Measurements from ENCODE around the gene ACY1.

Gene ACY1

GRCh38 chr3:52004906-52005395 lies 21.6 kb downstream of the ACY1 start:
- no peaks in the 10 kb centered on the region for H3K36me3 ChIP-seq (ENCODE audit: control insufficient read depth in 2 of 2, insufficient read depth in 1 of 2, low read length in 2 of 2)
- TF ChIP-seq ZNF501 (tag by site-specific recombination; IDR thresholded peaks at IDR 0.05) (no peak), ZBTB8A (tag by site-specific recombination; IDR thresholded peaks at IDR 0.05) (no peak), ZNF140 (tag by site-specific recombination; IDR thresholded peaks at IDR 0.05) (no peak)
- no peak overlapping the region for H3K4me3 ChIP-seq (ENCODE audit: low read depth, low read length)
- no peak overlapping the region for H3K27ac ChIP-seq (ENCODE audit: extremely low read depth, low read depth, low read length)
- no peaks in the 10 kb centered on the region for H3K4me1 ChIP-seq (ENCODE audit: control insufficient read depth, insufficient read depth, low read length)
- CTCF ChIA-PET: interaction anchor here (0.6 to 5.8 kb wide), 16 partner anchors 9 to 895 kb away, joined by 3 to 62 read pairs (median 4); partner anchors contain the start of genes DUSP7, PARP3 and RRP9
- POLR2A ChIA-PET: interaction anchor here (0.6 to 1.0 kb wide), 5 partner anchors 9 to 126 kb away, joined by 3 to 7 read pairs (median 4); partner anchors contain the start of genes DUSP7 and RPL29
- H3K9me3 ChIP-seq (ENCODE audit: control insufficient read depth, insufficient read depth, low read depth, low read length): no peaks in the 10 kb centered on the region

GRCh38 chr3:52005571-52005986 lies 22.2 kb downstream of the ACY1 start:
- CTCF ChIA-PET: interaction anchor here (0.6 to 5.8 kb wide), 8 partner anchors 10 to 895 kb away, joined by 3 to 62 read pairs (median 3); partner anchors contain the start of genes PARP3 and RPL29
- POLR2A ChIA-PET: interaction anchor here (0.6 to 1.0 kb wide), 5 partner anchors 10 to 272 kb away, joined by 3 to 7 read pairs (median 4); partner anchors contain the start of genes DUSP7 and RPL29

More at GRCh38 chr3:52005571-52005986, 22.2 kb downstream of the ACY1 start:
- no peak overlapping the region for H3K27ac ChIP-seq (ENCODE audit: extremely low read depth, low read depth, low read length)
- H3K9me3 ChIP-seq (ENCODE audit: control insufficient read depth, insufficient read depth, low read depth, low read length): no peaks in the 10 kb centered on the region
- no peaks in the 10 kb centered on the region for H3K36me3 ChIP-seq (ENCODE audit: control insufficient read depth in 2 of 2, insufficient read depth in 1 of 2, low read length in 2 of 2)
- H3K4me1 ChIP-seq (ENCODE audit: control insufficient read depth, insufficient read depth, low read length): no peaks in the 10 kb centered on the region
- H3K4me3 ChIP-seq (ENCODE audit: low read depth, low read length): peak overlapping the region; percentile 4; the same call in 1 of the 2 replicates
- peak; percentile 50 for TF ChIP-seq ZIC2 (tag by site-specific recombination; IDR thresholded peaks at IDR 0.05)
- TF ChIP-seq ZNF19 (tag by site-specific recombination; IDR thresholded peaks at IDR 0.05; ENCODE audit: low read depth): no peak
- peak; percentile 93 for TF ChIP-seq ZFHX2 (tag by site-specific recombination; conservative IDR thresholded peaks at IDR 0.05)
- TF ChIP-seq PRDM10 (tag by site-specific recombination; IDR thresholded peaks at IDR 0.05): no peak
- TF ChIP-seq WT1 (tag by site-specific recombination; IDR thresholded peaks at IDR 0.05): no peak
- 0 out of 2 replicates have a peak, but pooled peaks have one; percentile 26 for TF ChIP-seq OSR2 (tag by site-specific recombination; IDR thresholded peaks at IDR 0.05)
- no peak for TF ChIP-seq ZNF292 (tag by site-specific recombination; IDR thresholded peaks at IDR 0.05; ENCODE audit: borderline replicate concordance, low read depth)
- no peak for TF ChIP-seq ZNF146 (tag by site-specific recombination; IDR thresholded peaks at IDR 0.05)
- peak; percentile 56 for TF ChIP-seq PATZ1 (tag by site-specific recombination; IDR thresholded peaks at IDR 0.05)
- no peak for TF ChIP-seq ZNF416 (tag by site-specific recombination; IDR thresholded peaks at IDR 0.05)
- TF ChIP-seq EGR2 (tag by site-specific recombination; IDR thresholded peaks at IDR 0.05; ENCODE audit: low read depth): peak; percentile 91
- TF ChIP-seq ZNF514 (tag by site-specific recombination; IDR thresholded peaks at IDR 0.05): no peak
- TF ChIP-seq GLIS1 (tag by site-specific recombination; IDR thresholded peaks at IDR 0.05): peak; percentile 17; the same call in 1 of the 2 replicates
- TF ChIP-seq ZBTB17 (tag by site-specific recombination; IDR thresholded peaks at IDR 0.05): peak; percentile 73
- TF ChIP-seq ZNF76 (tag by site-specific recombination; IDR thresholded peaks at IDR 0.05; ENCODE audit: borderline replicate concordance, low read depth): no peak
- TF ChIP-seq SP7 (tag by site-specific recombination; IDR thresholded peaks at IDR 0.05): 0 out of 2 replicates have a peak, but pooled peaks have one; percentile 24
- TF ChIP-seq KLF17 (tag by site-specific recombination; IDR thresholded peaks at IDR 0.05): 0 out of 2 replicates have a peak, but pooled peaks have one; percentile 52
- no peak for TF ChIP-seq ATF2 (tag by site-specific recombination; IDR thresholded peaks at IDR 0.05; ENCODE audit: low read depth)

Measured in HEK293 (cell line).